H7 (cell line): ENCODE data around the gene TTC19. TPM values are rescaled to one million over a fixed set of nuclear protein-coding genes. Genes with fewer than 3 reads are reported as not detected.
"Not testable (repeated sequence)": the region's sequence is repeated elsewhere in the genome, so short reads cannot be mapped to it uniquely, and the experiment has no call there.

Experiments
- DNase-seq: peaks from one replicate; pipeline ENCODE4 v3.0.0; 2012
- H3K27me3 ChIP-seq: 2 replicates; pipeline ENCODE4 v1.6.0; 2011; ENCODE audit warnings: mild to moderate bottlenecking, low read length; ENCODE audit not compliant: control insufficient read depth, insufficient read depth
- H3K36me3 ChIP-seq: replicated peaks from 2 replicates; pipeline ENCODE4 v1.5.1; 2011; ENCODE audit warnings: low read length; ENCODE audit not compliant: control insufficient read depth, insufficient read depth
- H3K4me3 ChIP-seq: 2 replicates; pipeline ENCODE4 v1.5.1; 2011; ENCODE audit warnings: low read depth, mild to moderate bottlenecking, control low read depth, low read length, moderate library complexity; ENCODE audit not compliant: insufficient read depth
- total RNA-seq: library from RNA; depleted of rRNA; stranded (reverse); fragments of >200 nt; shearing (Covaris generic); gene quantifications from 2 replicates; pipeline ENCODE4 v1.2.3, GENCODE V29; 2014

Gene TTC19
- total RNA-seq, 1 experiment from 2014 or later = 43.1 TPM

GRCh38 chr17:16033729-16034349, 34.2 kb downstream of the TTC19 start:
- DNase-seq = no peak
- Histone ChIP-seq H3K27me3 (no peaks in the 10 kb centered on the region), H3K36me3 (peaks cover 14% of the 10 kb centered on the region), H3K4me3 (no peak overlapping the region)

DNA sequence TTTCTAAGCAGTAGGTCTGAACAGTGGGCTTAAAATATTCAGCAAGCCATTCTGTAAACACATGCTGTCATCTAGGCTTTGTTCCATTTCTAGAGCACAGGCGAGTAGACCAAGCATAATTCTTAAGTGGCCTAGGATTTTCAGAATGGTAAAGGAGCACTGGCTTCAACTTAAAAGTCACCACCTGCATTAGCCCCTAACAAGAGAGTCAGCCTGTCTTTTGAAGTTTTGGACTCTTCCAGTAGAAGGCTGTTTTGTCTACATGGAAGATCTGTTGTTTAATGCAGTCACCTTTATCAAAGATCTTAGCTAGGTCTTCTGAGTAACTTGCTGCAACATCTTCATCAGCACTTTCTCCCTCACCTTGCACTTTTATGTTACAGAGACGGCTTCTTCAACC, 36.6 kb downstream of the TTC19 start:
- H3K36me3 ChIP-seq = peaks cover 12% of the 10 kb centered on the region
- no peak for DNase-seq

GRCh38 chr17:16037636-16038035, 38.0 kb downstream of the TTC19 start:
- Histone ChIP-seq H3K4me3 (no peak overlapping the region), H3K36me3 (peaks cover 11% of the 10 kb centered on the region), H3K27me3 (no peaks in the 10 kb centered on the region)
- no peak for DNase-seq

More for the DNA sequence above, 36.6 kb downstream of the TTC19 start:
- no peak overlapping the region for H3K4me3 ChIP-seq
- no peaks in the 10 kb centered on the region for H3K27me3 ChIP-seq

DNA sequence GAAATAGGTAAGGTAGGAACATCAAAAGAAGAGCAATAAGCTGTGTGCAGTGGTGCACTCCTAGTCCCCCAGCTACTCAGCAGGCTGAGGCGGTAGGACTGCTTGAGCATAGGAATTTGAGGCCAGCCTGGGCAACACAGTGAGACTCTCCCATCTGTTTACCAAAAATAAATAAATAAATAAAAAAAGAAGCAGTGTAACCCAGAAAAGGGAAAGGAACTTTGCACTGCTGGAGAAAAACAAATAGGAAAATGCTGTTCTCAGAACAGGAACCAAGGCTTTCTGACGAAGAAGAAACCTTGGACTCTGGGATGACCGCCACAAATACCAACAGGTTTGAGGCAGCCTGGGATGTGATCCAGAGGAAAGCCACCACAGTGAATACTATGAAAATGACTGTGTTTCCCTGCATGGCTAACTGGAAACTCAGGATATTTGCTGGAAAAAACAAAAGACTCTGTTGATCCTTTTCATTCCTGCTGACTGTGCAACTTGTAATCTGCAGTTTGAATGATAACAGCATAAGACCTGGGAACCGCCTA, 41.2 kb downstream of the TTC19 start:
- no peak overlapping the region for H3K4me3 ChIP-seq
- peaks cover 9% of the 10 kb centered on the region for H3K36me3 ChIP-seq
- H3K27me3 ChIP-seq = no peaks in the 10 kb centered on the region
- DNase-seq = no peak

- Histone ChIP-seq H3K4me3 (no peak overlapping the region), H3K27me3 (no peaks in the 10 kb centered on the region), H3K36me3 (peaks cover 8% of the 10 kb centered on the region)
- DNase-seq = peak; percentile 13
Measured at GRCh38 chr17:16044487-16044886, 44.9 kb downstream of the TTC19 start.

DNA sequence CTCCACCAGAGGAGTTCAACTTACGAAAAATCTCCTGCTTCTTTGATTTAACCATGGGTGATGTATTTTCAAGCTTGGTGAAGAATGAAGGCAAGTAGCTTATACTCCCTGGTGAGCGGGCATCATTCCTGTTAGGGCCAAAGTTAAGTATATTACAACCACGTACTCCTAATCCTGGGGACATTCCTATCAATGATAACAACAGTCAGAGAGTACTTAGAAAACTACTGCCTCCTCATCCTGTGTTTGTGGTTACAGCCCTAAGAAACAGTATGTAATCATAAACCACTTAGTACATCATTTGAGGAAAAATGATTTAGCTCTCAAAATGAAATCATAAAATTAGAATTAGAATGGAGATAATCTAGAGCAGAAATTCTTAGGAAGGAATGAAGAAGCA, 47.3 kb downstream of the TTC19 start:
- no peaks in the 10 kb centered on the region for H3K27me3 ChIP-seq
- H3K4me3 ChIP-seq = no peak overlapping the region
- no peak for DNase-seq
- peaks cover 8% of the 10 kb centered on the region for H3K36me3 ChIP-seq

DNA sequence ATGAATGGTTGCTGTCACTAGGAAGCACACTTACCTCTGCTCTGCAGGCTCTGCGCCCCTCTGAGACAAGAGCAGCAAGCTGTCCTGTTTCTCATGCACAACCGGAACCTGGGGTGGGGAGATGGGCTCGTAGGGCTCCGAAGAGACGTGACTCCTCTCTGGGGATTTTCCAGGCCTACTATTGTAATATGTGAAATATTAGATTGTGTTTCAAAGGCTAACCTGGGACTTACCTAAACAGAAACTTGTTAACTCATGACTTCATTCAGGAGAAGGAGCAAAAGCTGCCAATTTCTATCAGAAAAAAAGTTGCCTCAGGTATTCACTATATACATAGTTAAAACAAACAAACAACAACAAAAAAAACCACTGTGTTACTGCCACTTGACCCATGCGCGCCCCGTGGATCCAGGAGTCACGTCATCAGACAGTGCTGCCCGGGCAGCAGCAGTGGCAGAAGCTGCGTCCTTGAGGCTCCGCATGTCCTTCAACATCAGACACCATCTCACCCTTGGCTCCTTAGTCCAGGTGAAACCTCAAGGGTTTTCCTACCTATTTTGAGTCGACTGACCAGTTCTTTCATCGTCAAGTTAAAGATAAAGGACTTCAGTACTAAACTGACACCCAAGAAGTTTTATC, 49.3 kb downstream of the TTC19 start:
- Histone ChIP-seq H3K36me3 (peaks cover 6% of the 10 kb centered on the region), H3K4me3 (no peak overlapping the region), H3K27me3 (no peaks in the 10 kb centered on the region)
- DNase-seq = no peak

GRCh38 chr17:16050844-16051243, 51.2 kb downstream of the TTC19 start:
- DNase-seq = no peak
- no peak overlapping the region for H3K4me3 ChIP-seq
- H3K36me3 ChIP-seq = peaks cover 5% of the 10 kb centered on the region
- no peaks in the 10 kb centered on the region for H3K27me3 ChIP-seq

GRCh38 chr17:16052486-16052885, 52.9 kb downstream of the TTC19 start:
- H3K36me3 ChIP-seq = peaks cover 6% of the 10 kb centered on the region
- no peak for DNase-seq
- no peaks in the 10 kb centered on the region for H3K27me3 ChIP-seq
- H3K4me3 ChIP-seq = no peak overlapping the region

- H3K4me3 ChIP-seq, DNase-seq, H3K36me3 ChIP-seq, H3K27me3 ChIP-seq: not testable (repeated sequence)
Measured at GRCh38 chr17:16055139-16055538, 55.5 kb downstream of the TTC19 start.

GRCh38 chr17:16061631-16062030, 62.0 kb downstream of the TTC19 start:
- Histone ChIP-seq H3K4me3 (no peak overlapping the region), H3K36me3 (peaks cover 20% of the 10 kb centered on the region), H3K27me3 (no peaks in the 10 kb centered on the region)
- no peak for DNase-seq

DNA sequence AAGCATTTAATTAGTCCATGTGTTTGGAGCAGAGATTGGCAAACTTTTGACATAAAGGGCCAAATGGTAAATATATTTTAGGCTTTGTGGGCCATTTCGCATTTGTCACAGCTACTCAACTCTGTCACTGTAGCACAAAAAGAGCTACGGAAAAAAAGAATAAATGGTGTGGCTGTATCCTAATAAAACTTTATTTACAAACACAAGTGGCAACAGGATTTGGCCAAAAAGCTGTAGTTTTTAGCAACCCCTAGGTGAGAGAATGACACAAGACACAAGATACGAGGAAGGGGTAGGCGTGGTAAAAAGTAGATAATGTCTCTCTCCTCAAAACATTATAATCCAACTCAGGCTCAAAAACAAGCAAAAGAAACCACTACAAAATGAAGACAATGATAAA, 66.5 kb downstream of the TTC19 start:
- DNase-seq = no peak
- Histone ChIP-seq H3K36me3 (peaks cover 27% of the 10 kb centered on the region), H3K27me3 (no peaks in the 10 kb centered on the region), H3K4me3 (no peak overlapping the region)

GRCh38 chr17:16068323-16068722, 68.7 kb downstream of the TTC19 start:
- H3K4me3 ChIP-seq = no peak overlapping the region
- DNase-seq = no peak
- no peaks in the 10 kb centered on the region for H3K27me3 ChIP-seq
- peaks cover 17% of the 10 kb centered on the region for H3K36me3 ChIP-seq

- H3K36me3 ChIP-seq = peaks cover 10% of the 10 kb centered on the region
- no peak for DNase-seq
- no peak overlapping the region for H3K4me3 ChIP-seq
- no peaks in the 10 kb centered on the region for H3K27me3 ChIP-seq
Measured at GRCh38 chr17:16072031-16072430, 72.4 kb downstream of the TTC19 start.

DNA sequence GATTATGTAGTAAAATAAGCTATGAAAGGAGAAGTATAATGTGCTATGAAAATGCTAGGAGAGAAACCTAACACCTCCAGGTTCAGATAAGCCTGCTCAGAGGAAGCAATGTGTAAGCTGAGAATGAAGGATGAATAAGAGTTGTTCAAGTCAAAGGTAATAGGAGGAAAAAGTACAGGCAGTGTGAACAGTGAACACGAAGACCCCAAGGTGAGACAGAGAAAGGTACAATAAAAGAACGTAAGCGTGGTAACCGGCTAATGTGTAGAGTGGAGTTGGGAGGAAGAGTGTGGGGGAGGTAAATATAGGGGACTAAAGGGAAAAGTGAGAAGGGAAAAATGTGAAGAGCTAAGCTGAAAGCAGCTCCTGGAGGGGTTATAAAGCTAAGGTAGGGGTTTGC, 74.2 kb downstream of the TTC19 start:
- no peak for DNase-seq
- Histone ChIP-seq H3K36me3 (peaks cover 11% of the 10 kb centered on the region), H3K27me3 (no peaks in the 10 kb centered on the region), H3K4me3 (no peak overlapping the region)
